Fibroblast of skin of left quadriceps (primary cell): ENCODE data around the gene FKRP.

ENCODE experiments used
- DNase-seq, 2 experiments: peaks; one replicate each; pipeline ENCODE4 v3.0.0-alpha.2; 2013; ENCODE audit warnings: low read depth in 2 of 2

FKRP gene

GRCh38 chr19:46718934-46719622 lies 26.8 kb upstream of the FKRP start:
- DNase-seq: no peak

DNA sequence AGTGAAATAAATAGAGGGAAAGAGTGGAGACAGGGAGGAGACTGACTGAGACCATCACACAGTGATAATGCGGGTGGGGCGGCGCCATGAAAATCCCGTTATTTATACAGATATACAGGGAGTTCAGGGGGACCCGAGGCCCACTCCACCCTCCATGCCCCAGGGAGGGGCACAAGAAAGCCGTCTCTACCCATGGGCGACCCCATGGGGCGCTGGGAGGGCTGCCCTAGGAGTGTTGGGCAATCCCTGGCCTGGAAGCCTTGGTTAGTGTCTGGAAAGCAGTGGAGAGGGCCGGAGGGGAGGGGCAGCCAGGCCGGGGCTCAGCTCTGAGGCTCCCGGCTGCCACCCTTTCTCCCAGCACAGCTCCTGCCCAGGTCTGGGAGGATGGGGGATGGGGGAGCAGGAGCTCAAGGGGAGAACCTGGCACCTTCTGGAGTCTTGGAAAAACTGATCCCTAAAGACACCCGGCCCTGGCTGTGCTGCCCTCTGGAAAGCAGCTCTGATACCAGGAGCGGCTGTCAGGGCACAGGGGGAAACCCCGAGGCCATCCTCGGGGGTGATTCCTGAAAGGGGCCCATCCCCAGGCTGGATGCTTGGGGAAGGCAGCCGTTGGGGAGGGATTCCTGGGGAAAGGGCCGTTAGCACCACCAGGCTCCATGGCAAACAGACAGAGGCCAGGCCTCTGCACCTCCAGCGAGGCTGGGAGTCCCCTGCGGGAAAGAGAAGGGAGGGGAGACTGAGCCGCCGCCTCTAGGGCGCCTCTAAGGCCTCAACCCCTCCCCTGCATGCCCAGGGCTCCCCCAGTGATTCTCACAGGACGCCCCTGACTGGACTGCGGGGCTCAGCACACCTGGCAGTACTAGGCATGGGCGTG lies 26.0 kb upstream of the FKRP start:
- DNase-seq: no peak

GRCh38 chr19:46720503-46721239 lies 25.2 kb upstream of the FKRP start:
- no peak for DNase-seq

DNA sequence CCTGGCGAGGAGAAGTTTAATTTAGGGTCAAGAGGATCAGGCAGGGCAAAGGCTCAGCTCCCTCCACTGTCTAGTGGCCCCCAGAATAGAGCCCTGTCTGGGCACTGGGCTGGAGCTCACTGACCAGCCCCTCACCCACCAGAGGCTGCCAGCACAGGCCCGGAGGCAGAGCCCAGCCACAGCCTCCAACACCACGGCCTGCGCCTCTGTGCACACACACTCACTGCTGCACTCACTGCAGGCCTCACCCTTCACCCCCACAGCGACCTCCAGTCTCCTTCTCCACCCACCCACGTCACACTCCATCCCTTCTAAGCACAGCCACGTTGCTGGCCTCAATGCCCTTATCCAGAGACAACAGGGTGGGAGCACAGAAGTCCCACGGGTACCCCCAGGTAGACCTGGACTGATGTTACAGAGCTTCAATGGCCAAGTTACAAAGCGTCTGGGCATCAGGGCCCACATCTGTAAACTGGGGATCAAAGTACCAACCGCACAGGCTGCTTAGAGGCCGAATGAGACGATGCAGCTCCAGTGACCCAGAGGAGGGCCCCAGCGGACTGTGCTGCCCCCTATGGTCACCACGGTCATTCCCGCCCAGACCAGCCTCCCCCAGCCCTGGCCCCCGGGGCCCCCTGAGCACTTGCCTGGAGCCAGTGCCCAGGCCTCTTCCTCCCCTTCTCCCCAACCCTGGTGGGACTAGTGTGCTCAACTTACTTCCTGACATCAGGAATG lies 24.4 kb upstream of the FKRP start:
- no peak for DNase-seq

DNA sequence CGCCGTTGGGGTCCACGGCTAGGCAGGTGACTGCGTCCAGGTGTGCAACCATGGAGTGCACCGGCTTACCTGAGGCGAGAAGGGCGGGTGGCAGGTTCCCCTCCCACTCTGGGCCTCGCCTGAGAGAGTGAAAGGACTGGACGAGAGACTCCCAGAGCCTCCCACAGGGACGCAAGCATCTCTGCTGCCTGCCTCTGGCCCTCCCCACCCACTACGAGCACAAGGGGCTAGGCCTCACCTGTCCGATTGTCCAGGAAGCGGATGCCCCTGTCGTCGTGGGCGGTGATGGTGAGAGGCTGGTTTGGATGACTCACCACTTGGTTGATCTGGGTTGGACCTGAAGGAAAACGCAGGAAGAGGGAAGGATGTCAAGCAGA lies 23.9 kb upstream of the FKRP start:
- no peak for DNase-seq

DNA sequence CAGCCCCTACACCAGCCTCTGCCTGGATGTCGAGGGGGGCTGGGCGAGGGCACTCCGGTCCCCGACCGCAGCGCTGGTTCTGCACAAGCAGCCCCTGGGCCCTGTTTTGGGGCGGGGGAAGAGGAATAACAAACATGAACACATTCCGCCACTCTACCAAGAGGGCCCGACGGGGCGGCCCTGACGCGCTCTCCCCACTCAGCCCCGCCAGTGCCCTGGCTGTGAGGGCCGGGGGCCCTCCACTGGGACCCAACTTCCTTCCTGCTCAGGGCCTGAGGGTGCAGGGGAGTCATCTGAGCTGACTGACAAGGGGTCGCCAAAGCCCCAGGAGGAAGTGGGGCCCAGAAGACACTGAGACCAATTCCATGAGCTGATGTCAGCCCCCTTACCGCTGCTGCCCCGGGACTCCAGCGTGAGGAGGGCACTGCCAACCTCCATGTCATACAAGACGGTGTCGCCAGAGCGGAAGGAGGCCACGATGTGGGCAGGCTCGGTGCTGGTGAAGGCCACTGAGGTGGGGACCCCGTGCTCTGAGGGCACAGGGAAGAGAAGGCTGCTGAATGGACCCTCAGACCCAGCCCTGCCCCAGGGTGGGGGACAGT lies 23.3 kb upstream of the FKRP start:
- DNase-seq: no peak

GRCh38 chr19:46723023-46723461 lies 22.8 kb upstream of the FKRP start:
- no peak for DNase-seq

GRCh38 chr19:46723471-46723870 lies 22.4 kb upstream of the FKRP start:
- DNase-seq: no peak

DNA sequence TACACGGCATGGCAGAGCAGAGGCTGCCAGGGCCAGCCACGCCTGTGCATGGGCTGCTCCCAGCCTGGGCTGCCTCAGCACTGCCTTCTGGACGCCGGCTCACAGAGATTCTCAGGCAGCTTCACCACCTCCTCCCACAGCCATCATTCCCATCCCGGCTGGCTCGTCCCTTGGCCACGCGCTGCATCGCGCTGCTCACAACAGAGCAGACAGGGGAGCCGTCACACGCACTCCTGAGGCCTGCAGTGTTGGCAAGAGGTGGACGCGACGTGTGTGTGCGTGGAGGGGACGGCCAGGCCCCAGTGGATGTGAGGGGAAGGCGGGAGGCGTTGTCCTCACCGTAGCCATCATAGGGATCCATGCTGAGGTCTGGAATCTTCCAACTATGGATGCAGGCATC lies 21.4 kb upstream of the FKRP start:
- DNase-seq: no peak

- DNase-seq: no peak
Measured at GRCh38 chr19:46725036-46725820, 20.6 kb upstream of the FKRP start.

- no peak for DNase-seq
Measured at GRCh38 chr19:46725859-46726393, 19.9 kb upstream of the FKRP start.

DNA sequence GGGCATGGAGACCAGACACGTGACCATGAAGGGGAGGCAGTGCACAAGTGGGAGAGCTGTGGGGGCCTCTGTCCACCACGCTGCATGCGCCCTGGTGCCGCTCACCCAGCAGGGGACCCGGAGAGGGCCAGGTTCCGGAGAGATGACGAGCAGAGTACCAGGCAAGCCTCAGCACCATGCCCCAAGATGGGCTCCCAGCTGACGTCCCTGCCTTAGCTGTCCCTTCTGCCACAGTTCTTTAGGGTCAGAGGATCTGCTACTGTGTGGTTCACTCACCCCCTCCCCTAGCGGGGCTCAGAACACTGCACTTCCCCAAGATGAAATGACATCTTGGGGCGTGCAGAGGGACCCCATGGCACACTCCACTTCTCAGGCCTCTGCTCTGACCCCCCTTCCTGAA lies 19.3 kb upstream of the FKRP start:
- no peak for DNase-seq

DNA sequence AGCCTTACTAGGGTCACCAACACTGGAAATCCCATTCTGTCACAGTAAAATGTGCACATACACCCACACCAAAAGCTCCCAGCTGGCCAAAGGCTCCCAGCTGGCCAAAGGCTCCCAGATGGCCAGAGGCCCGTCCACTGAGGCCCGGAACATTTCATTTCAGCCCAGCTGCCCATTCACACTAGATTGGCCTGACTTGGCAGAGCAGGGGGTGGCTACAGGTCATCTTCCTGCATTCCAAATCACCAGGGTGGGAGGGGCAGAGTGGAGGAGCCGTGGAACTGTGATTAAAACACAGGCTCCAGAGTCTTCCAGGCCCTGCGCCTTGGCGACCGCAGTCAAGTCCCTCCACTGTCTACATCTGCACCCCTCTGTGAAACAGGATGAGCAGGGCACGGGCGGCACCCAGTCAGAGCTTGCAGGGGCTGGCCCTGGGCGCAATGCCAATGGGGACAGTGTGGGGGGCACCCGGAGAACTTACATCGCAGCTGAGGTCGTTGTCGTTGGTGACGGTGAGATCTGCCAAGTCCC lies 18.8 kb upstream of the FKRP start:
- DNase-seq: no peak

- no peak for DNase-seq
Measured at GRCh38 chr19:46727757-46728156, 18.1 kb upstream of the FKRP start.

DNA sequence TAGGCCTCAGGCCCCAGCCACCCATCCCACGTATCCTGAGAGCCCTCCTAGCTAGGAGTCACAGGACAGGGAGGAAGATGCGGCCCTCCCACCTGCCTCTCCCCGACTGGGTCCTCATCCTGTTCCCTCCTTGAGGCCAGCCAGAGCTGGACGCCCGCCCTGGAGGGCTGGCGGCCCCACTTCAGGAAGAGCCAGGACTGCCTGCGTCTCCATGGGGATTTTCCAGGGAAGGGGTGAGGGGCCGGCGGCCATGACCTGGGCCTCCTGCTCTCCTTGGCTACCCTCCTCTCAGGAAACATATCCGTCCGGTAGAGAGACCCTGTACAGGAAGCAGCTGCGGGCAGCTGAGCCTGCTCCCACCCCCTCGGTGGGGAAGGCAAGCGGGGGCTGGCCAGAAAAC lies 17.6 kb upstream of the FKRP start:
- no peak for DNase-seq

- peak in 1 of 2 experiments; percentile 9 for DNase-seq
Measured at GRCh38 chr19:46728693-46729339, 17.0 kb upstream of the FKRP start.

DNA sequence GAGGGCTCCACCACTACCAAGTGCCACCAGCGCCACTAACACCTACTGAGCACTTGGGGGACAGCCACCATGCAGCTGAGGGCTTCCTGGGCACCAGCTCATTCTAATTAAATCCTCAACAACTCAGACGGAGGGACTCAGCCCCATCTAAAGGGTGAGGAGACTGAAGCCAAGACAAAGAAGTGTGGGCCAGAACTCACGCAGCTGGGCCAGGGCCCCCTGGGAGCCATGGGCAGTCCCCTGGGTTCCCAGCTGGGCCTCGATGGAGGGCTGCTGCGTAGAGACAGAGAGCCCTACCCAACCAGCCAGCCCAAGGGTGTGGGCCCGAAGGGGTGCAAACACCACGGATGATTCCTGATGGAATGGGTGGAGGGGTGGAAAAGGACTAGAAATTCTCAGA lies 16.2 kb upstream of the FKRP start:
- no peak for DNase-seq

- DNase-seq: no peak
Measured at GRCh38 chr19:46730187-46730586, 15.7 kb upstream of the FKRP start.

DNA sequence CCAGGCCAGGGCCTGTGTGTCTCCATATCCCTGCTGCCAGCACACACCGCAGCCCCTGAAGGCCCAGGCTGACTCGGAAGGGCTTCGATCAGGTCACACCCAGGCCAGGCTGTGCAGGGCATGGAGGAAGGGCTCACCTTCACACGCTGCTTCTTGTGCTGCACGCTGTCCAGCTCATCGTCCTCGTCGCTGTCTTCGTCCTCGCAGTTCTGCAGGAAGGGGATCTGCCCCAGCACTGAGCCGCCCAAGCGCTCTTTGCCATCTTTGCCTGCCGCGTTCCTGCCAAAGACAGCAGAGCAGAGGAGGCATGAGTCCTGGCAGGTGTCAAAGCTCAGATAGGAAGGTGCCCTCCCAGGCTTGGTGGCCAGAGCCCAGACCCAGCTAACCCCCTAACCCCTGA lies 15.3 kb upstream of the FKRP start:
- DNase-seq: no peak
